Nephron progenitor cell (in vitro differentiated cells): ENCODE measurements around the gene SLC28A1.

ENCODE experiments used
- DNase-seq: peaks from one replicate; pipeline ENCODE4 v3.0.0; 2021
- H3K27ac Mint-ChIP-seq: 2 replicates; pipeline ENCODE4 v1.8.0; 2021; ENCODE audit warnings: mild to moderate bottlenecking, moderate library complexity, mixed read lengths
- H3K27me3 Mint-ChIP-seq: 2 replicates; pipeline ENCODE4 v1.8.0; 2021; ENCODE audit warnings: mild to moderate bottlenecking, low read depth, mixed read lengths; ENCODE audit not compliant: poor library complexity
- H3K36me3 Mint-ChIP-seq: 2 replicates; pipeline ENCODE4 v1.8.0; 2021; ENCODE audit warnings: low read depth, mixed read lengths
- H3K4me1 Mint-ChIP-seq: 2 replicates; pipeline ENCODE4 v1.8.0; 2021; ENCODE audit warnings: mixed read lengths
- H3K4me3 Mint-ChIP-seq: 2 replicates; pipeline ENCODE4 v1.8.0; 2021; ENCODE audit warnings: mild to moderate bottlenecking, moderate library complexity, mixed read lengths
- H3K9me3 Mint-ChIP-seq: 2 replicates; pipeline ENCODE4 v1.8.0; 2021; ENCODE audit warnings: mild to moderate bottlenecking, moderate library complexity, mixed read lengths
- CTCF ChIP-seq: fragments of 200-600 bp; sonication (generic); IDR thresholded peaks from 2 replicates; pipeline ENCODE4 v1.5.0; 2021; ENCODE audit warnings: antibody characterized with exemption

Gene SLC28A1

GRCh38 chr15:84990507-84990906, 106.0 kb downstream of the SLC28A1 start:
- Mint-ChIP-seq H3K36me3 (no peaks in the 10 kb centered on the region), H3K27me3 (peaks cover 32% of the 10 kb centered on the region), H3K4me1 (peaks cover 9% of the 10 kb centered on the region), H3K27ac (no peak overlapping the region), H3K9me3 (no peaks in the 10 kb centered on the region), H3K4me3 (no peak overlapping the region)
- no peak for DNase-seq
- no peak for TF ChIP-seq CTCF

GRCh38 chr15:84991014-84991712, 106.7 kb downstream of the SLC28A1 start:
- peaks cover 9% of the 10 kb centered on the region for H3K4me1 Mint-ChIP-seq
- peaks cover 25% of the 10 kb centered on the region for H3K27me3 Mint-ChIP-seq
- no peak for DNase-seq
- no peak overlapping the region for H3K27ac Mint-ChIP-seq
- TF ChIP-seq CTCF = no peak
- no peaks in the 10 kb centered on the region for H3K36me3 Mint-ChIP-seq
- H3K4me3 Mint-ChIP-seq = no peak overlapping the region
- no peaks in the 10 kb centered on the region for H3K9me3 Mint-ChIP-seq

GRCh38 chr15:84992157-84992944, 107.9 kb downstream of the SLC28A1 start:
- Mint-ChIP-seq H3K9me3 (no peaks in the 10 kb centered on the region), H3K27me3 (peaks cover 17% of the 10 kb centered on the region), H3K36me3 (no peaks in the 10 kb centered on the region), H3K4me3 (no peak overlapping the region), H3K4me1 (peaks cover 9% of the 10 kb centered on the region), H3K27ac (no peak overlapping the region)
- TF ChIP-seq CTCF = no peak
- no peak for DNase-seq
